ENCODE measurements around the gene NR4A1. TPM values are rescaled to one million over a fixed set of nuclear protein-coding genes. Genes with fewer than 3 reads are reported as not detected.

NR4A1 gene
- total RNA-seq = 33.1 TPM

- peak; percentile 96 to 99 (median 96) for DNase-seq (ENCODE audit: low read depth in 2 of 3, low spot score in 2 of 3)
Observed at GRCh38 chr12:52050758-52051541, at the start of gene NR4A1. Gene NR4A1, plus strand, starts transcription at chr12:52051442. Its CDS starts 2,887 bp downstream, at chr12:52054329.

GRCh38 chr12:52003016-52003550, 48.2 kb upstream of the NR4A1 start:
- no peak for DNase-seq (ENCODE audit: low read depth in 2 of 3, low spot score in 2 of 3)

- no peak for DNase-seq (ENCODE audit: low read depth in 2 of 3, low spot score in 2 of 3)
Observed at GRCh38 chr12:52003591-52003990, 47.7 kb upstream of the NR4A1 start.

DNA sequence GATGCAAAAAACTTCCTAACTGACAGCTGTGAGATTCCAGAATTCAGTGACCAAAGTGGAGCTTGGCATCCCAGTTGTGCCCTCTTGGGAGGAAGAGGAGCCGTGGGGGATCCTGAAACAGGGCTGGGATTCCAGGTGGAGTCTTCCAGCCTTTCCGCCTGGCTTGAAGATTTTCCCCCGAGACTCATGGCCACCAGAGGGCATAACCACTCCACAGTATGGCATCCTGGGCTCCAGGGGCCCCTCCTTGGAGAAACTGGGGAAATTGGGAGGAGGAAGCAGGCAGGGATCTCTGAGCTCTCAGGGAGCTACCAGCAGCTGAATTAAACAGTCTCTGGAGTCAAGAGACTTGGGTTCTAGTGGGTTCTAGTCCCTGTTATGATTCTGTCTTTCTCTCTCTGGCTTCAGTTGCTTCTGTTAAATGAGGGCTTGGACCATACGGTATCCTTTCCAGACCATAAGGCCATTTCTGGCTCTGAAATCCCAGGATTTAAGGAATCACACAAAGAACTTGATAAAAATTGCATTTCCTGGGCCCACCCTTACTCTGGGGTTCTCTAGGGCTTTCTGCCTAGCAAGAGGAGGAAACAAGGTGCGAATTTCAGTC, 47.1 kb upstream of the NR4A1 start:
- DNase-seq (ENCODE audit: low read depth in 2 of 3, low spot score in 2 of 3) = no peak

DNA sequence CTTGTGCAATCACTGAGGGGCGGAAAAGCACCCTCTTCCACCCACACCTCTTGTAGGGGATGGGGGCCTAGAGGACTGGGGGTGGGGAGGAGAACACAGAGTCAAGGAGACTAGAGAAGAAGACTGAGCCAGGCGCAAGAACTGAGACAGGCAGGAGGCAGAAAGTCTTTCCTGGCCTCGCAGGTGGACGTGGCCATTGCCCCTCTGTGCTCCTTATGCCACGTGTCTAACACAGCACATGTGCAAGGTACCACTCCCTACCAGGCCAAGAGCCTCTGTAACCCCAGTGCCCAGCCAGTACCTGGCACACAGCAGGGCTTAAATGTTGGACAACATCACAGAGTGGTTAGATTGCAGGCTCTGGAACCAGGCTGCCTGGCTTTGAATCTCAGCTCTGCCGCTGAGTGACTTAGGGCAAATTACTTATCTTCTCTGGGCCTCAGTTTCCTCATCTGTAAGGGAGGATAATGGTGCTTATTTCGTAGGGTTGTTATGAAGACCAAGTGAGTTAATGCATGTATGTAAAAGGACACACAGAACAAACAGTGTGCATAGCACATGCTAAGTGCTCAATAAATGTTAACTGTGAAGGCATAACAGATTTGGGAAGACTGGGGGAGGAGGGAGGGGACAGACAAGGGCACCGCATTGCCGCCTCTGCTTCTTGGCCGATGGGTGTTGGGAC, 45.9 kb upstream of the NR4A1 start:
- no peak for DNase-seq (ENCODE audit: low read depth in 2 of 3, low spot score in 2 of 3)

DNA sequence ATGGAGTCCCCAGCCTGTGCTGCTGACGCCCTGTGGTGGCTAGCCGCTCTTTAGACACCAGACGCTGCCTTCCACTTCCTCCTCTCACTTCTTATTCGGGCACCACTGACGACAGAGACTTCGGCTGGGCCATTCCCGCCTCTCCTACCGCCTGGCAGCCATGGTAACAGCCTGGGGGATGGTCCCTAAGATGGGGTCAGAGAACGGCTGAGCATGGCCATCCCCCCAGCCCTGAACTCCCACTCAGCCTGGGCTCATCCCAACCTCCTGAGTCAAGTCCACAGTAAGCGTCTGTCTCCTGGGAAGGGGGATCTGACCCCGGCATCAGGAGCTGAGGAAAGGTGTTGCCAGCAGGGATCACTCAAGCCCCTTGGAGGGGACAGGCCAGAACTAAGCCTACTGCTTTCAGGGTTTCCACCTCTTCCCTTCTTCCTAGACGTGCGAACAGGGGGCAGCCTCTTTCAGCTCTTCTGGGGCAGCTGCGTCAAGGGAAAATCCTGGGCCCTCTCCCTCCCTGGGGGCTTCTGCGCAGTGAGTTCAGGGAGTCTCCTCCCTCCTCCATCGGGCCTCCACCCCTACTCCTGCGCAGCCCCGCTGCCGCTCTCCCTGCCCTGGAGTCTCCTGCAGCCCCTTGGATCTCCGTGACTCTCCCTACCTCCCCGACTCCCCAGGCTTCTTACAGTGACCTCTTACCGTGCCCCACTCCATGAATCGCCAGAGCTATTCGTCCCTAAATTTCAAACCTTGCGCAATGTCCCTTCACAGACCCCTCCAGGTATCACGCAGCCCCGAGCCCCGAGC, 45.1 kb upstream of the NR4A1 start:
- peak in 2 of 3 donors; percentile 64 to 79 for DNase-seq (ENCODE audit: low read depth in 2 of 3, low spot score in 2 of 3)

DNA sequence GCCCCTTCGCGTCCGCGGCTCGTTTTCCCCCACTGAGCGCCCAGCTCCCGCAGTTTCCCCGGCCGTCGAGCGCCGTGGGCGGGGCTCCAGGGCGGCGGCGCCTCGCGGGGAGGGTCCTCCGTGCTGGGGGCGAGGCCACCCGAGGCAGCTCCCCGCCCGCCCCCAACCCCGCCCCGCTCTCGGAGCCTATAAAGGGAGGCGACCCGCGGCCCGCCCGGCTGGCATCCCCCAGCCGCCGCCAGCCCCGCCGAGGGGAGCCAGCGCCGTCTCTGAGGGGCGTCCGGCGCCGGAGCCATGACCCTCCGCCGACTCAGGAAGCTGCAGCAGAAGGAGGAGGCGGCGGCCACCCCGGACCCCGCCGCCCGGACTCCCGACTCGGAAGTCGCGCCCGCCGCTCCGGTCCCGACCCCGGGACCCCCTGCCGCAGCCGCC, 44.5 kb upstream of the NR4A1 start, which contains the start of gene TAMALIN:
TAMALIN (plus strand) TSS at position 221 of the 432 bp plus-strand sequence; CDS start at position 295, 74 bp downstream.
- peak; percentile 71 to 79 (median 77) for DNase-seq (ENCODE audit: low read depth in 2 of 3, low spot score in 2 of 3)

- peak in 2 of 3 donors; percentile 59 to 66 for DNase-seq (ENCODE audit: low read depth in 2 of 3, low spot score in 2 of 3)
Observed at GRCh38 chr12:52007158-52007921, 43.9 kb upstream of the NR4A1 start.

DNA sequence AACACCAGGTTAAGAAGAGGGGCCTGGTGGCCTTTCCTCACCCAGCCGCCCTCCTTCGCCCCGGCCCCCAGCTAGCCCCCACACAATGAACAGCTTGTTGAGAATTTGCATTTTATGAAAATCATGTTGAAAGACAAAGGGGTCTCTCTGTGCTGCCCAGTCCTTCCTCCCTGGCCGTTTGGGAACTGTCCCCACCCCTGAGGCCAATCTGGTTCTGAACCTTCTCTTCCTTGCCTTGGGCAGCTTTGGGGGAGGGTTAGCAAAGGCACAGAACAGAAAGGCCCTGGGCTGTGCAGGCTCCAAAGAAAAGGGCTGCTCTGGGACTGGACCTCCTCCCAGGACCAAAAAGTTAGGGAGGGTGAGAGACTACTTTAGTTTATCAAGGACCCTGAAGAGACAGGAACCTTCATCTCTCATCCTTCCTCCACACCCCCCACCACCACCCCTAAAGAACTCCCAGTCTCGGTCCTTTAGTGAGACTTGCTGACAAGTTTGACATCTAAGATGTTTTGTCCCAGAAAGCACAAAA, 43.2 kb upstream of the NR4A1 start:
- no peak for DNase-seq (ENCODE audit: low read depth in 2 of 3, low spot score in 2 of 3)

DNA sequence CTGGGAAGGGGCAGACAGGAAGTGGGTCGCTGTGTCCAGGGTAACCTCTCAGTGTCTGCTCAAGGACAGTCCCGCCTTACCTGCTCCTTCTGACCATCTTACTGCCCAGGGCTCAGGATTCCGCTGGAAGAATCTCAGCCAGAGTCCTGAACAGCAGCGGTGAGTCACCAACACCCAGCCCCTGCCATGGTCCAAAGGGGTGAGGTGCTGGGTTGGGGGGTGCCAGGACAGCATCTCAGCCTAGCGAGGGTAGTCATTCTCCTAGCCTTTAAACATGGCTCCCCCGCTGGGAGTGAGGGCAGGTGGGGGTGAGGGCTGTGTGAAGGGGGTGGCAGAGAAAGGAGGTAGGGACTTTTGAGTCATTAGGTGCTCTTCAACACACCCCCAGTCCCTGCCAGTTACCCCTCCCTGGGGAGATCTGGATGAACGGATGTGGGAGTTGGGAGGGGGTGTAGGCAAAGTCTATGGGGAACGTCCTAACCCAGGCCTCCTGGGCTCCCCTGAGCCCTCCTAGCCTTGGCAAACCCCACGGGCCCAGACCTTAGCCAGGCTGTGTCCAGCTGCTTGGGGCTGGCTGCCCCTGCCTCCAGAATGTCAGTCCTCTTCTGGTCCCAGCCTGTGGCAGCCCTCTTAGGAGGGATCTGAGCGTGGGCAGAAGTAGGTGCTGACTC, 42.0 kb upstream of the NR4A1 start:
- no peak for DNase-seq (ENCODE audit: low read depth in 2 of 3, low spot score in 2 of 3)

DNA sequence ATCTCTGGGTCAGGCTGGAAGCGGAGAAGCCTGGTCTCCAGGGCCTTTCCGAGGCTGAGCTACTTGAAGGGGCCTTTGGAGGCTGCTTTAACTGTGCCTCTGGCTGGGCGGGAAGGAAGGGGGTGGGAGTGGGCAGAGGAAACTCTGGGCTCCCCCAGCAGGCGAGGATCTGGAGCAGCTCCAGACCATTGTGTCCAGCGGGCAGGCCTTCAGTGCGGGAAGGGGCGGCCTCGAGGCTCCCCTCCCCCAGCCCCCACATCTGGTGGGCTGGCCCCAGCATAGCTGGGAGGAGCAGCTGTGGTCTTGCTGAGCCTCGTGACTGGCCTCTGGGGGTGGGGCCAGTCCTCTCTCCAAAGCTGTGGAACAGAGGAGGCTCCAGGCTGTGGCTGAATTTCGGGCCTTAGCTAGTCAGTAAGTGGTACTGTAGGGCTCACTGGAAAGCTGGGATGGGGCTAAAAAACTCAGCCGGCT, 41.1 kb upstream of the NR4A1 start:
- DNase-seq (ENCODE audit: low read depth in 2 of 3, low spot score in 2 of 3) = peak in 1 of 3 donors; percentile 44

DNA sequence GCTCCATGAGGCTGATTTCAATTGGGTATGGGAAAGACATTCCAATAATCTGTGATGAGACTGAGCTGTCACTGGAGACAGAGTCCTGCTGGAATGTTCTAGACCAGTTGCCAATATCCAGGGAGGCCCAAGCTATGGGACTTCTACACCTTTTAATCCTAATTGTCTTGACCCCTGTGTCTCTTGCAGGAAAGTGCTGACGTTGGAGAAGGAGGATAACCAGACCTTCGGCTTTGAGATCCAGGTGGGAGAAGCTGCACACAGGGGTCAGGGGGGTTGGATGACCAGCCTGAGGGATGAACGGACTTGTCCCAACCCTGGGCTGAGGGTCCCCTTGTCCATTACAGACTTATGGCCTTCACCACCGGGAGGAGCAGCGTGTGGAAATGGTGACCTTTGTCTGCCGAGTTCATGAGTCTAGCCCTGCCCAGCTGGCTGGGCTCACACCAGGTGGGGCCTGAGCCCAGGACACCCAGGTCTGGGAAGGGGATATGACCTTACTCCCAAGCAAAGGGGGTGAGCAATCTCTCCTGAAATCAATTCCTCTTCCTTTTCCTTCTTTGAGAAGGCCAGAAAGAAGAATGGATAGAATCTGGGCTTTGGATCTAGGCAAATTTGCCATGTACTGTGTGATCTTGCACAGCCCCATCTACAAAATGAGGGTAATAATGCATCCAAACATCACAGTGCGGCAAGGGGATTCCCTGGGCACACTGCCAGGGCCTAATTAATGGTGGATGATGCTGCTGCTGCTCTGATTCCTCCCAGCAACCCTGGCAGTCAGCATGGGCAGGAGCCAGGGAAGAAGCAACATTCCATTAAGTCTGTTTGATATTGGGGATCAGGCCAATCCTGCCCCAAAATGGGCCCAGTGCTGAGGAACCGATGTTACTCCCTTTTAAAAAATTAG, 40.3 kb upstream of the NR4A1 start:
- no peak for DNase-seq (ENCODE audit: low read depth in 2 of 3, low spot score in 2 of 3)

- DNase-seq (ENCODE audit: low read depth in 2 of 3, low spot score in 2 of 3) = no peak
Observed at GRCh38 chr12:52011602-52012214, 39.5 kb upstream of the NR4A1 start.

DNA sequence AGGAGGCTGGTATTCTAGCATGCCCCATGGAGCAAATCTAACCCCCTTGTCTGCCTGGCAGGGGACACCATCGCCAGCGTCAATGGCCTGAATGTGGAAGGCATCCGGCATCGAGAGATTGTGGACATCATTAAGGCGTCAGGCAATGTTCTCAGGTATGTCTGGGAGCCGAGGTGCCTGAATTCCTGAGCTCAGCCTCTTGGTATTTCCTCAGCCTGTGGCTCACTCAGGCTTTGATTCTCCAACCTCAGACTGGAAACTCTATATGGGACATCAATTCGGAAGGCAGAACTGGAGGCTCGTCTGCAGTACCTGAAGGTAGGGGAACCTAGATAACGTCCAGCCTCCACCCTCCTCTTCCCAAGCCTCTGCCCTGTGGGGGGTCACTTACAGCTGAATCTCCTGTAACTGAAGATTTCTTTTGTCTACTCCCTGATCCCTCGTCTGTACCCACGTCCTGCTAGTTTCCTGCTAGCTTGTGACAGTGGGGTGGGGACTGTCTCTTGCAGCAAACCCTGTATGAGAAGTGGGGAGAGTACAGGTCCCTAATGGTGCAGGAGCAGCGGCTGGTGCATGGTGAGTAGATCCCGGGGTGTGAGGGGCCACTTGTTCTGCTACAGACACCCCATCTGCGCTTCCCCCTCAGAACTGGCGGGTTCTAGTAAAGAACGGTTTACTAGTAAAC, 37.5 kb upstream of the NR4A1 start:
- DNase-seq (ENCODE audit: low read depth in 2 of 3, low spot score in 2 of 3) = no peak

DNA sequence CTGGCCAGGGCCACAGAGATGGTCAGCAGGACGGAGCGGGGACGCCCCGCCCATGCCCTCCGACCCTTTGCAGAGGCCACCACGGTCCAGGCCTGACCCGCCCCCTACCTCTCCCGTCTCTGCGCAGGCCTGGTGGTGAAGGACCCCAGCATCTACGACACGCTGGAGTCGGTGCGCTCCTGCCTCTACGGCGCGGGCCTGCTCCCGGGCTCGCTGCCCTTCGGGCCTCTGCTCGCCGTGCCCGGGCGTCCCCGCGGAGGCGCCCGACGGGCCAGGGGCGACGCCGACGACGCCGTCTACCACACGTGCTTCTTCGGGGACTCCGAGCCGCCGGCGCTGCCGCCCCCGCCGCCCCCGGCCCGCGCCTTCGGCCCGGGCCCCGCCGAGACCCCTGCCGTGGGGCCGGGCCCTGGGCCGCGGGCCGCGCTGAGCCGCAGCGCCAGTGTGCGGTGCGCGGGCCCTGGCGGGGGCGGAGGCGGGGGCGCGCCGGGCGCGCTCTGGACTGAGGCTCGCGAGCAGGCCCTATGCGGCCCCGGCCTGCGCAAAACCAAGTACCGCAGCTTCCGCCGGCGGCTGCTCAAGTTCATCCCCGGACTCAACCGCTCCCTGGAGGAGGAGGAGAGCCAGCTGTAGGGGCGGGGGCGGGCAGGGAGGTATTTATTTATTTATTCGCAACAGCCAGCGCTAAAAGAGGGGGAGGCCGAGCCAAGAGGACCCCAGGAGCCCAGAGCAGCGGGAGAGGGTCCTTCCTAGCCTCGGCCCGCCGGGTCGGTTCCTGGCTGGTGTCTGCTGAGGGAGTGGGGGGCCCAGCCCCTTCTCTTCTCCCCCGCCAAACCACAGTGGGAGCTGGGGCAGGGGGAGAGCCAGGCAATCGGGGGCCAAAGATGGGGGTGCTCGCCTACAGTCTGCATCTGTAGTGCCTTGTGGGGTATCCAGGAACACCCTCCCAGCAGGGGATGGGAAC, 36.4 kb upstream of the NR4A1 start:
- no peak for DNase-seq (ENCODE audit: low read depth in 2 of 3, low spot score in 2 of 3)
